Activated effector memory CD4-positive, alpha-beta T cell treated with Interleukin-2 at 50 U/mL for 16 hours (primary cell): ENCODE results near the gene WDR27.
"Not testable (repeated sequence)": the region's sequence is repeated elsewhere in the genome, so short reads cannot be mapped to it uniquely, and the experiment has no call there.

Experiments
- DNase-seq: peaks from one replicate; pipeline ENCODE4 v3.0.0-alpha.2; 2020

WDR27 gene

DNA sequence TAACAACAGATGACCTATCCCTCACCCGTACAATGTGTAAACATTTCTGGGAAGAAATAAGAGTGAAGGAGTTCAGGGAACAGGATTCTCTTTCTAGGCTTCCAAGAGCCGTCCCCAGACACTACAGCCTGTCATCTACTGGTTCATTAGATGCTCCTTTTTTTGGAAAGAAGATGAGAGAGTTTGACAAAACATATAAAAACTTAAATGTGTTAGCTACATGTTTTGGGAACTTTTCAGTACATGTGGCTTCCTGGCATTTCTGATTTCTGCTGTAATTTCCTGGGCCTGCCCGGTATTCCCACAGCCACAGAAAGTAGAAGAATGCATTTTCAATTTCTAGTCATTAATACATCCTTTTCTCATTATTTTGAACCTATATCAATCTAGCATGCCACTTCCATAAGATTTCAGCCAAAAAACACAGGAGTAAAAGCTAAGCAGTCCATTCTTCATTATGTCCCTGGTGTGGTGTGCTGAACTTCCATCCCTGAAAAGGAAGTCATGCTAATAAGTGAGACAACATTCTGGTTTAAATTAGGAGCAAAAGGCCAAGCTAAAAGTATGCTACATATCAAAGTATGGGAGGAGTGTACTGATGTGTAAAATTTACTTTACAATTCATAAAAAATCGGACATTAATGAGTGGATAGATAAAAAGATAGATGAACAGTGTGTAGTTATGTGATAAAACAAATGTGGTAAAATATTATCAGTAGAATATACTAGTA is 198.2 kb downstream of the WDR27 start:
- no peak for DNase-seq

DNA sequence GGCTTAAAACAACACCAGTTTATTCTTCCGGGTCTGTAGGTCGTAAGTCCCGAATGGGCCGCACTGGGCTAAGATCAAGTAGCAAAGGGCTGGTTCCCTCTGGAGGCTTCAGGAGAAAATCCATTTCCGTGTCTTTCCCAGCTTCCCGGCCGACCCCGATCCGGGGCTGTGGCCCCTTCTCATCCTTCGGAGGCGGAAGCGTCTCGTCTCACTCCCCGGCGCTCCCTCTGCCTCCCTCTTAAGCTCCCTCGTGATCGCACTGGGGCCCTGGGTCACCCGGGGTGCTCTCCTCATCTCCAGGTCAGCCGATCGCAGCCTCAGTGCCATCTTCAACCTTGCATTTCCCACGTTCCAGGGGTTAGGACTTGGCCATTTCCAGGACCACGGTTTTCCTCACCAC is 199.4 kb downstream of the WDR27 start:
- no peak for DNase-seq

DNA sequence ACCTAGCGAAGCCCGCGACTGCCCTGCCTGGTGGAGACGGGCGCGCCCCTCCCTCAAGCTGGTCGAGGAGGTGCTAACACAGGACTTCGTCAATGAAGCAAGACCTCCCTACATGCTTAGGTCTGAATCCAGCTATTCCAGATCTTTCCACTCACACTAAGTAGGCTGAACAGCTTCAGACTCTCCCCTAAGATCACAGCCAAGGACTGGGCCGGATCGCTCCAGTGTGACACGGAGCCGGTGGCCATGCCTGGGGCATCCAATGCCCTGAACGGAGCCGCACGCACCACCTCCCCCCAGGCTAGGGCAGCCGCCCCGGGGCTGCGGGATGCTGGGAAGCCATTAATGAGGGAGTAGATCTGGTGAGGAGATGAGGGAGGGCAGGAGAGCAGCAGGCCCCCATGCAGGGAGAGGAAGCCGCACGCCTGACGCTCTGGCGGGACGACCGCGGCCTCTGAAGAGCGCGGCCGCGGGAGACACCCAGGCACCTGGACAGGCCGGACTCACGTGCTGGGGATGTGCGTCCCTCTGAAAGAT is 200.0 kb downstream of the WDR27 start:
- no peak for DNase-seq

DNA sequence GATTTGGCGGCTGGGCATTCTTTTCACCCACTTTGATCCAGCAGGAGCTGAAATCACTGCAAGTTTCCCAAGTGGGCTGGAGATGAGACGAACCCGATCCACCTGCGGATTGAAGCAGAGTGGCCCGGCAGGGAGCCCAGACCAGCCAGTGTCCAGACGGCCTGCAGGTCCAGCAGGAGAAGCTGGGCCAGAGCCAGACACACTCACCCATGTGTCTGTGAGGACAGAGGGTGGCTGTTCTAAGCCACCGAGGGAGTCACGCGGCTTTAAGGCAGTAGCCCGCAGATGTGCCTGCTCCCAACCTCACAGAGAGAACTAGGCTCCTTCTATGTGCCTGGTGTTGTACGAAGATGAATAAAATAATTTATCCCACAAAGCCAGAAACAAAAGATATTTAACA is 200.7 kb downstream of the WDR27 start:
- DNase-seq, result no peak

DNA sequence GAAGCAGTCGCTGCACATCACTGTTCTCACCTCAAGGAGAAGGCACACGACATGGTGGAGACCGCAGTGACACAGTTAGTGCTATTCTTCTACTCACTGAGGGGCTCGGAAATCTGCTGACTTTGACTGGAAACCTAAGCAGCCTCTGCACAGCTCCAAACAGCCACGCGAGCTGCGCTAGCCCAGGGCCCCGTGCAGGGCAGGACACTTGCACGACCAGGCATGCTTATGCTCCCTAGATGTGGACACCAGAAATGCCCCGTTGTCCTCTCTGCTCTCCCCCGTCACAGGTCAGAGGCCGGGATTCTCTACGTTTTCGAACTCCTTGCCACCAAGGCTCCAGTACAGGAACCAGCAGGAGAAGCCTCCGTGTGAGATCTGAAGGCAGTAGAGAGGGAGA is 201.1 kb downstream of the WDR27 start:
- DNase-seq, result no peak

DNA sequence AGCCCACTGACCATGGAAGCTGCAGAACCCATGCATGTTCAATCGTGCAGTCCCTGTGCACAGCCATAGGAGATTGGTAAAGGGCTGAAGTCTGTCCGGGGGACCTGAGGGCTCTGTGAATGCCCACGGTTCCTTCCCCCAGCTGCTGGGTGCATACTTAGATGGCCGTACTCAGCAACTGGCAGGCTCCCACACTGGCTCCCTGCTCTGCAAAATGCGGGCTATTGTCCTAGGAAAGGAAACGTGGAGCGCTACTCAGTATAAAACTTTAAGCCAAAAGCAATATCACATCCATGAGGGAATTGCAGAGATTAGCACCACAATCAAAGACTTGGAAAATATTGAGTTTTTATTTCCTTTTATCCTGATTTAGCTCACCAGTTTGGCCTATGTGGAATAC is 202.0 kb downstream of the WDR27 start:
- DNase-seq, result no peak

DNA sequence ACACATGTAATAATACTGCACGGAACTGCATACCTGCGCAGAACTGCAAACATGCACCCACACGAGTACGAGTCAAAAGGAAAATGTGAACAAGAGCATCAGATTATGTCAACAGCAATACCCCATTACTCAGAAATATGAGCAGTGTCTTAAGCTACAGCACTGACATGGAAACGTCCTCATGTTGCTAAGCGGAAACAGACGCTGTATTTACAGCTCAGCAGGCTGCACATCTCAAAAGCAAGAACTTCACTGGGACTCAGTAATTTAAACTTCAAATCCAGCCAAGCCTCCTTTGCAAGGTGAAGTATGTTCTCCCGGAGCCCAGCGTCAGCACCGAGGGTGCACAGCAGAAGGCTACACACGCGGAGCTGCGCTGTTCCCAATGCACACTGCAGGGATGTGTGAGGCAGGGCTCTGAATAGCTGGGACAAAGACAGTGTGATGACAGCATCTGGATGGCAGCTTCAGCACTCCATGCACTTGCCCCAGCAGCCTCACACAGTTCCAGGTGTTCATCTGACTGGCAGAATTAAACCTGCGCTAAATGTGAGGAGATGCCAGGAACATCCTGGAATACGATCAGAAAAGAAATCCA is 202.8 kb downstream of the WDR27 start:
- DNase-seq, result no peak

DNA sequence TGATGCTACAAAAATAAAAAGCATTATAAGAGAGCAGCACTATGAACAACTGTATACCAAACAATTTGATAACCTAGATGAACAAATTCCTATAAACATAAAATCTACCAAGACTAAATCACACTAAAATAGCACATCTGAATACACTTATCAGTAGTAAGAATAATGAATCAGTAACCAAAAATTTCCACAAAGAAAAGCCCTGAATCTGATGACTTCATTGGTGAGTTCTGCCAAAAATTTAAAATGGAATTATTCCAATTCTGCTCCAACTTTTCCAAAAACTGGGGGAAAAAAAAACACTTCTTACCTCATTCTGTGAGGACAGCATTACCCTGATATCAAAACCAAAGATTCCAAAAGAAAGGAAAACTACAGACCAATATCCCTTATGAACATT is 206.2 kb downstream of the WDR27 start:
- no peak for DNase-seq

DNA sequence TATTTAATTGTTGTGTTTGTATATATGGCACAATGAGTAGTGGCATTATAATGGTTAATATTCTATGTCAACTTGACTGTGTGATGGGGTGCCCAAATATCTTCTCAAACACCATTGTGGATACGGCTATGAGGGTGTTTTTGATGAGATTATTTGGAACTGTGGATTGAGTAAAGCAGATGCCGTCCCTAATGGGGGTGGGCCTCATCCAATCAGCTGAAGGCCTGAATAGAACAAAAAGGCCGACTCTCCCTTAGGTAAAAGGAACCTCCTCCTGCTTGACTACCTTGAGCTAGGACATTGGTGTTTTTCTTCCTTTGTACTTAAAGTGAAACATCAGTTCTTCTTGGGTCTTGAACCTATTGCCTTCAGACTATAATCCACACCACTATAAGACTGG is 207.8 kb downstream of the WDR27 start:
- DNase-seq, result no peak

DNA sequence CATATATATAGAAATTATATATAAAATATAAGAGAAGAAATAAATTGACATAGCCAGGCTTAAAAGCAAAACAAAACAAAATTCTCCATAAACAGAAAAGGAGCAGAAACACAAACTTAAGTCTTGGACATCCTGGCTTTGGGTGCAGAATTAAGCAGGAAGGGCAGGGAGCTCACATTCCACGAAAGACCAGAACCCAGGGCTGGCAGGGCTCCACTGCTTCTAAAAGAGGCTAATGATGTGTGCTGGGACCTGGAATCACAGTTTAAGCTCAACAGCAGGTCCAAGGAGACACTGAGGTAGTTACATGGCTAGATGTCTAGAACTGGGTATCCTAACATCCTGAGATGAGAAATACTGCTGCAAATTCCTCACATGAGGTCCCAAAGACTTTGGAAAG is 210.3 kb downstream of the WDR27 start:
- no peak for DNase-seq

DNA sequence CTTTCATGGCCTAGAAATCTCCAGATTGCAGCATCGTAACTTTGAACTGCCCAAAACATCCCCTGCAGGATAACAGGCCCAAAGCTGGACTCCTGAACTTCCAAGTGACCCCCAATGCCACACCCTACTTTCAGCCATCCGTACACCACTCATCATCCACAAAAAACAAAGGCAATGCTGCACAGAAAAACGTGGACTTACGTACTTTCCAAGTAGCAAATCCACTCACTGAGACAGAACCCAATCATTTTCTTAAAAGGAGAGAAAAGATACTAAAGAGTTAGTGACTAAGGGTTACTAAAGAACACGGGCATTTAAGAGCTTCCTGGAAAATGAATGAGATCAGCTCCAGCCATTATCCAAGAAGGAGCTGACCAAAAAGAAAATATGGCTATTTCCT is 211.0 kb downstream of the WDR27 start:
- no peak for DNase-seq

DNA sequence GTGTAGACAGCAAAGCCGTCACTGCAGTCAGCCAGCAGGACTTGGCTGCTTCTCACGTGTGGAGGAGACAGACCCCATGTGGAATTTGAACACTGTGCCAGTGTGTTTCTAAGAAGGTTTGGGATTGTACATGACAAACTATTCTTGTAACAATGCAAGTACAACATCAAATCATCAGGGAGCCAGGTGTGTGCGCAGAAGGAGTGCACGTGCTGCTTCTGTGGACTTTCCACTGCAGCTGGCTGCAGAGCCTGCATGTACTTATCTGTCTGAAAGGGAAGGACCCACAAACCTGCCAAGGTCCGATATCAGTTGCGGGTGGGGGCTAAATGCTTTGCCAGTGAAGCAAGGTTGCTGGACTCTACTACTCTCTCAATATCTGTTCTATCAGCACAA is 211.6 kb downstream of the WDR27 start:
- DNase-seq, result no peak

DNA sequence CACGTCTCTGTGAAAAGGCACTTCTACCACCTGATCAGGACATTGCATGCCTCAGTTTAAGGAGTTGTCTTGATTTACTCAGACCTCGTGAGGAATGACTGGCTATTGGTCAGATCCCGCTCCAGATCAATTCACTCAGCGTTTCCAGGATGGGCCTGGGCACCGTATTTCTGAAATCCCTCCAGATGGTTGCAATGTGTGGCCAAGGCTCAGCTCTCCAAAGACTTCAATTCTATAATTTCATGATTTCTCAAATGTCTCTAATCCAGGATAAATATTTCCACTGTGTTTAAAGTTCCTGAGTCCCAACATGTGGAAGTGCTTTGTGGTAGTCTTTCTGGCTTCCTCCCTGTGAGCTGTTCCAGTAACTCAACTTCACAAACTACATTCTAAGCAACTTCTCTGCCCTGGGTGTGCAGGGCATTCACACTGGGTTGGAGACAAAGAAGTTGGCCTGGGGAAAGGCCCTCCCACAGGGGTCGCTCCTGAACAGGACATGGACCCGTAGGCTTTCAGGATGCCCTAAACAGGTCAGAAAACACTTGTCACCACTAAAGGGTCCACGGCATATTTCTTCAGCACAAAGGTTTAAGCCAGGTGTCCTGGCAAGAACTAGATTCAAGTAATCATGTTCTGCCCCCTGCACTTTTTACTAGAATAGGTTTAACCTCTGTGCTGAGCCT is 212.1 kb downstream of the WDR27 start:
- no peak for DNase-seq

DNA sequence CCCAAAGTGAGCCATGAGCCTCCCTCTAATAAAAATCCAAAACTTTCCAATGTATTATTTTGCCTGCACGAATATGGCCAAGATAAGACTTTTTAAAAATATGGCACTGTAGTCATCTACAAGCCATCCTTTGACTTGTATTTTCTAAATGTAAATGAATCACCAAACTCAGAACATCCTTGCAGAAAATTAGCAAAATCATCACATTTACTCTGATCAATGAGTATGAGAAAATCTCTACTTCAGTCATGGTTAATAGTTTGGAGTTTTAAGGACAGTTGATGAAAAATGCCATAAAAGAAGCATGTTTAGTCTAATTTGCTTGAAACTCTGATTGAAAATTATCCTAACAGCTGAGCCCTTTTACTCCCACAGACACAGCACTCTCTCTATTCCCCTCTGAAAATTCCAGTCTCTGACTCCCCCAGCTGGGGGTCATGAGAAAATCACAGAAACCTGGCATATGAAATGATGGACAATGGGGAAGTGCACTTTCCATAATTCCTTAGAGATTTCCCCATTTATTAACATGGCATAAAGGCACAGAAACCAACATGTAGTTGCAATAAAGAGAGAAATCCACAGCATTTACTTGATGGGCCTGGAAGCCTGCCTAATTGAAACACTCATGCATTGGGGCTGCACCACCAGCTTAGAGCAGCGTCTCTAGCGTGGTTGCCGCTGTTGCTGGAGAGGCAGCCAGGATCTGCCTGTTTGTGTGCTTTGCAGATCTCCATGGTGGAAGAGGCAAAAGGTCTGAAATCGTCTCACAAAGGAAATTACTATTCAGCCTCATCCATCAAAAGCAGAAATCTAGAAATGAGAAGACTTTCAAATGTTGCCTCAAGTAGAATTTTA is 214.0 kb downstream of the WDR27 start:
- DNase-seq, result no peak

DNA sequence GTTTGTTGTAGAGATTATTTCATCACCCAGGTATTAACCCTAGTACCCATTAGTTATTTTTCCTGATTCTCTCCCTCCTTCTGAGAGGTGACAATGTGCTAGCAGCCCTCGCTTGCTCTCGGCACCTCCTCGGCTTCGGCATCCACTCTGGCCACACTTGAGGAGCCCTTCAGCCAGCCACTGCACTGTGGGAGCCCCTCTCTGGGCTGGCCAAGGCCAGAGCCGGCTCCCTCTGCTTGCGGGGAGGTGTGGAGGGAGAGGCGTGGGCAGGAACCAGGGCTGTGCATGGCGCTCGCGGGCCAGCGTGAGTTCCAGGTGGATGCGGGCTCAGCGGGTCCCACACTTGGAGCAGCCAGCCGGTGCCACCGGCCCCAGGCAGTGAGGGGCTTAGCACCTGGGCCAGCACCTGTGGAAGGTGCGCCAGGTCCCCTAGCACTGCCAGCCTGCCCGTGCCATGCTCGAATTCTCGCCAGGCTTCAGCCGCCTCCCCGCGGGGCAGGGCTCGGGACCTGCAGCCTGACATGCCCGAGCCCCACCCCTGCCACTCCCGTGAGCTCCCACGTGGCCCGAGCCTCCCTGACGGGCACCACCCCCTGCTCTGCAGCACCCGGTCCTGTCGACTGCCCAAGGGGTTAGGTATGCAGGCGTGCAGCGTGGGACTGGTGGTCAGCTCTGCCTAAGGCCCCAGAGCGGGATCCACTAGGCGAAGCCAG is 221.9 kb downstream of the WDR27 start:
- no peak for DNase-seq

DNA sequence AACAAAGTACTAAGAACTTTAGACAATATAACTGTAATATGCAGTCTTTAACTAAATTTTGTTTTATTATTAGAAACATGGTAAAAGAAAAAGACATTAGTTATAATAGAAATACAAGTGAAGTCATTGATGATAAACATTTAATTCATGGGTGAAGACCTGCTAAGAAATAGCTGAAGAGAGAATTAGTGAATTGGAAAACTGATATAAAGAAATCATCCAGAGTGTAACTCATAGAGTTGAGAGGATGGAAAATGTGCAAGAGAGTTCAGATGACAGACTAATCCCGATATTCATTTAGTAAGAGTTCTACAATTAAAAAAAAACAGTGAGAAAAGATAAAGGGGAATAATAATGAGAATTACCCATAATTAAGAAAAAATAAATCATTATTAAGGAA is 227.5 kb downstream of the WDR27 start:
- no peak for DNase-seq

DNA sequence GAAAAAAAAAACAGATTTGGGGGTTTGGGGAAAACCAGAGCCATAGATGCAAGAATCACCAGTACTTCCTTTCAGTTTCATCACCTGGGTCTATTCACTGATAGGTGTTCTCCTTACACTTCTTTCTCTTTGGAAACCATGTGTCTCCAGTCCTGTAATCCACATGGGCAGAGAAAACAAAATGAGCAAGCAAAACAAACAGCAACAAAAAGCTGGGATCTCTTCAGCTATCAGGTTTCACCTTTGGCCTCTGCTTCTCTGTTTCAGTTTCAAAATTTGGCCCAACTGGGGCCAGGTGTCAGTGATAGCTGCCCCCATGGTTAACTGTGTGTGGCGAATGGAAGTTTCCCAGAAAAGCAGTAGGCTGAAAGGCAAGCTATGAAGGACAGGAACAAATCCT is 228.2 kb downstream of the WDR27 start:
- no peak for DNase-seq

DNA sequence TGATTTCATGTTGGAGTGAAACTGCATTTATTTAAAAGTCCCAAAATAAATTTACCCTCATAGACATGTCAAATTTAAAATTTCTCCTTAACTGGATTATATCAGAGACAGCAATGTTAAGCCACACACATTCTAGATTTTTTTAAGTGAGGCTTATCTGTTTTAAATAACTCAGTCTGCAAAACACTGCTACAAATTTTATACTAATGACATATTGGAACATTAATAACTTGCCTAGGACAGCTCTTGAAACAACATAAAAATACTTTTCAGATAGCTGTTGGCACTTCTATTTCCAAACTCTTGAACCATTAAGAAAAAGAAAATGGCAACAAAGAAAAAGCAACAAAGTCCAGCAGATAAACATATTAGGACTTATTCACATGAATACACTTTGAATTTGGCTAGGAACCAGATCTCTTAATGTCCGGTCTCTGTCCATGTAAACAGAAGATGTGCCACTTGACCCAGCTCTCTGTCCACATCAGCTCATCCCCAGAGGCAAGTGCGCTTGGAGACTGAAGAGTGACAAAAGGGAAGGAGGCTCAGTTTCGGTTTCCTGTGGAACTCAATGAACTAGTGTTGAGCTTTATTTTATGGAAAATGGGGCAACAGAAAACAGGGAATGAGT is 228.9 kb downstream of the WDR27 start:
- no peak for DNase-seq

DNA sequence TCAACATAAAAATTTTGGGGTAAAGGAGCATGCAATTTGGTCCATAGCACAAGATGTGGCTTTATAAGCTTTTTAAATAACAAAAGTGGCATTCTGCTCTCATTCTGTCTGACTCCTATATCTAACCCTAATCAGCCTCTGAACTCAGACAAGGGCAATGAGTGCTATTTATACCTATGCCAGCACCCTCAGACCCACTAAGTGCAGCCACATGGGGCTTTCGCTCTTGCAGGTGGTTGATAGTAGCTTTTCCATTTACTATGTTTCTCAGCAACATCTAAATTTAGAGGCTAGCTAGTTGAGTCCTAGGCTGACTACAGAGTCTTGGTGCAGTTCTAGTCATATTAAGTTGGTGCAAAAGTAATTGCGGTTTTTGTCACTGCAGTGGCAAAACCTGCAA is 231.0 kb downstream of the WDR27 start:
- DNase-seq, result no peak

DNA sequence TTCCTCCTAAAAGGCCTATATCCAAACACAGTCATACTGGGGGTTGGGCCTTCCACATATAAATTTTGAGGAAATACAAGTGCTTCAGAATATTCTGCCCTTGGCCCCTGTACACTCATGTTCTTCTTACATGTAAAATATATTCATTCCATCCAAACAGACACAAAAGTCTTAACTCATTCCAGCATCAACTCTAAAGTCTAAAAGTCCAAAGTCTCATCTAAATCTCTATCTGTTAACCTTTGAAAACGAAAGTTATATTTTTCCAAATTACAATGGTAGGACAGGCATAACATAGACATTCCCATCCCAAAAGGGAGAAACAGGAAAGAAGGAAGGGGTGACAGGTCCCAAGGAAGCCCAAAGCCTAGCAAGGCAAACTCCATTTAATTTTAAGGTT is 232.8 kb downstream of the WDR27 start:
- no peak for DNase-seq

DNA sequence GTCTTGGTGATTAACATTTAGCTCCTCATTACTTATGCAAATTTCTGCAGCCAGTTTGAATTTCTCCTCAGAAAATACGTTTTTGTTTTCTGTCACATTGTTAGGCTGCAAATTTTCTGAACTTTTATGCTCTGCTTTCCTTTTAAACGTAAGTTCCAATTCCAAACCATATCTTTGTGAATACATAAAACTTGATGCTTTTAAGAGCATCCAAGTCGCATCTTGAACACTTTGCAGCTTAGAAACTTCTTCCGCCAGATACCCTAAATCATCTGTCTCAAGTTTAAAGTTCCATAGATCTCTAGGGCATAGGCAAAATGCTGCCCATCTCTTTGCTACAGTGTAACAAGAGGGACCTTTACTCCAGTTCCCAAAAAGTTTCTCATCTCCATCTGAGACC is 234.1 kb downstream of the WDR27 start:
- not testable (repeated sequence) for DNase-seq

DNA sequence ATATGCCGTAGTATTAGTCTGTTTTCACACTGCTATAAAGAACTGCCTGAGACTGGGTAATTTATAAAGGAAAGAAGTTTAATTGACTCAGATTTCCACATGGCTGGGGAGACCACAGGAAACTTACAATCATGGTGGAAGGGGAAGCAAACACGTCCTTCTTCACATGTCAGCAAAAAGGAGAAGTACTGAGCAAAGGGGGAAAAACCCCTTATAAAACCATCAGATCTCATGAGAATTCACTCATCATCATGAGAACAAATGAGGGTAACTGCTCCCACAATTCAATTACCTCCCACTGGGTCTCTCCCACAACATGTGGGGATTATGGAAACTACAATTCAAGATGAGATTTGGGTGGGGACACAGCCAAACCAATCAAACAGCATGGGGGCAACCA is 235.6 kb downstream of the WDR27 start:
- not testable (repeated sequence) for DNase-seq
